ENCODE results near the gene CROCC2.

The CROCC2 gene

DNA sequence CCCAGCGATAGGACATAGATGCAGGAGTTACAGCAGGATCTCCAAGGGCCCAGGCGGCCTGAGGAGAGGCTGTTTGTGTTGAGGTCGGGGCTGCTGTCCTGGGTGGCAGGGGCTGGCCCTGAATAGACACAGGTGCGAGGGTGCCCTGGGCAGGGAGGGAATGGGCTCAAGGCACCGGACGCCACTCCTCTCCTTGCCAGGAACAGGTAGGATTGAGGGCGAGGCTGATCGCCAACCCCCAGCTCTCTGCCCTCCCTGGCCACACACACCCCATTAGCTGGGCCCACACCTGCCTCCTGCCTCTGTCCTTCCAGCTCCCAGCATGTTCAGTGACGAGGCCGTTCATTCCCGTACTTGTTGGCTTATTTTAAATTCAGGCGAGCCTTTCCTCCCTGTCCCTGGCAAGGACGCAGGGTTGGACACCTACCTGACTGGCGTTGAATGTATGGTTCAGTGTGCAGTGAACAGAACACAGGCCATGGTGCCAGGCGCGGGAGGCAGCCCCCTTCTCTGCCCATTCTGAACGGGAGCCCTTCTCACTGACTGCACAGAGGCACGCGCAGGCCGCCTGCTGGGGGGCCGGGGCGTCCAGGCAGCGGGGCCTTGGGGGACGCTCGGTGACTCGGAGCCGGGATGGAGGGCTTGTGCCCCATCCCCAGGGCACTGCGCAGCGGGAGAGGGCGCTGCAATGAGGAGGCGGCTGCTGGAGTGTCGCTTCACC lies 51.0 kb downstream of the CROCC2 start:
- Histone ChIP-seq H3K9ac (ENCODE audit: low read depth, low read length) (no peak overlapping the region), H3K4me3 (ENCODE audit: low read depth in 1 of 2, low read length in 2 of 2) (no peak overlapping the region), H2AFZ (ENCODE audit: low read depth, low read length) (no peak overlapping the region), H3K27ac (ENCODE audit: low read length) (no peak overlapping the region), H3K36me3 (ENCODE audit: insufficient read depth, low read length) (no peaks in the 10 kb centered on the region), H3K27me3 (ENCODE audit: insufficient read depth, low read length, poor library complexity) (peaks cover 21% of the 10 kb centered on the region), H4K20me1 (ENCODE audit: insufficient read depth, low read length) (peaks cover 5% of the 10 kb centered on the region; the same call in 1 of the 2 replicates), H3K4me1 (ENCODE audit: insufficient read depth, low read length) (no peaks in the 10 kb centered on the region), H3K79me2 (ENCODE audit: insufficient read depth, low read length) (no peaks in the 10 kb centered on the region), H3K4me2 (ENCODE audit: insufficient read depth, low read length) (no peak overlapping the region), H3K9me3 (ENCODE audit: insufficient read depth, low read length, severe bottlenecking) (no peaks in the 10 kb centered on the region)
- DNase-seq (peak; percentile 1), ATAC-seq (ENCODE audit: insufficient read depth, low read depth) (no peak)
- TF ChIP-seq, protein P1, sequence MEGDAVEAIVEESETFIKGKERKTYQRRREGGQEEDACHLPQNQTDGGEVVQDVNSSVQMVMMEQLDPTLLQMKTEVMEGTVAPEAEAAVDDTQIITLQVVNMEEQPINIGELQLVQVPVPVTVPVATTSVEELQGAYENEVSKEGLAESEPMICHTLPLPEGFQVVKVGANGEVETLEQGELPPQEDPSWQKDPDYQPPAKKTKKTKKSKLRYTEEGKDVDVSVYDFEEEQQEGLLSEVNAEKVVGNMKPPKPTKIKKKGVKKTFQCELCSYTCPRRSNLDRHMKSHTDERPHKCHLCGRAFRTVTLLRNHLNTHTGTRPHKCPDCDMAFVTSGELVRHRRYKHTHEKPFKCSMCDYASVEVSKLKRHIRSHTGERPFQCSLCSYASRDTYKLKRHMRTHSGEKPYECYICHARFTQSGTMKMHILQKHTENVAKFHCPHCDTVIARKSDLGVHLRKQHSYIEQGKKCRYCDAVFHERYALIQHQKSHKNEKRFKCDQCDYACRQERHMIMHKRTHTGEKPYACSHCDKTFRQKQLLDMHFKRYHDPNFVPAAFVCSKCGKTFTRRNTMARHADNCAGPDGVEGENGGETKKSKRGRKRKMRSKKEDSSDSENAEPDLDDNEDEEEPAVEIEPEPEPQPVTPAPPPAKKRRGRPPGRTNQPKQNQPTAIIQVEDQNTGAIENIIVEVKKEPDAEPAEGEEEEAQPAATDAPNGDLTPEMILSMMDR (IDR thresholded peaks at IDR 0.05; ENCODE audit: borderline replicate concordance, extremely low read depth, low read length, poor library complexity, severe bottlenecking) = no peak
- TF ChIP-seq EZH2 (IDR thresholded peaks at IDR 0.05; ENCODE audit: borderline replicate concordance, low read depth, low read length, severe bottlenecking) = no peak

DNA sequence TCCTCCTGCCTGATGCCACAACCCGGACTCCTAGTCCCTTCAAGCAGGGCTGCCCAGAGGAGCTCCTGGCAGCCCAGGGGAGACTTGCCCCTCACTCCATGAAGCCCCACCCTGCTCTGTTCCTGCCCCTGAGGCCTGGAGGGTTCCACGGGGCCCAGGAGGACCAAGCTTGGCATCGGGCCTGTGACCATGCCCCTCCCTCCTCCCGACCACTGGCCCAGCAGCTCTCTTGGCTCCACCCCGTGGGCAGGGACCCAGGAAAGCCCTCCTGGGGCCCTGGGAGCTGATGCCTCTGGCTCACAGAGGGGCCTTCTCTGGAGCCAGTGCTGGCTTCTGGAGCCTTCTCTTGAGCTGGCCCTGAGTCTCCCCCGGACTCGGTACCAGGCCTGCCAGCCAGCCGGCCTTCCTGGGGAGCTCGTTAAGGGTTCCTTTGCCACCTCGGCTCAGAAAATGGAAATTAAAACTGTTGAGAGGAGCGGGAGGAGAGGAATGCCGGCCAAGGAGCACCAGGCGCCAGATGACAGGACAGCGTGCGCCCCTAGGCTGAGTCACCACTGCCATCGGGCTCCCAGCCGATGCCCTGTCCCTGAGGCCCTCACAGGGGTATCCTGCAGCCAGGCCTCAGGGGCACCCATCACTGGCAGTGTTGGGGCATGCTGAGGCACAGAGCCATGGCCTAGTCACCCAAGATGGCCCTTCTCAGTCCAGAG lies 51.7 kb downstream of the CROCC2 start:
- Histone ChIP-seq H3K9ac (ENCODE audit: low read depth, low read length) (no peak overlapping the region), H2AFZ (ENCODE audit: low read depth, low read length) (no peak overlapping the region)
- DNase-seq = peak; percentile 2

DNA sequence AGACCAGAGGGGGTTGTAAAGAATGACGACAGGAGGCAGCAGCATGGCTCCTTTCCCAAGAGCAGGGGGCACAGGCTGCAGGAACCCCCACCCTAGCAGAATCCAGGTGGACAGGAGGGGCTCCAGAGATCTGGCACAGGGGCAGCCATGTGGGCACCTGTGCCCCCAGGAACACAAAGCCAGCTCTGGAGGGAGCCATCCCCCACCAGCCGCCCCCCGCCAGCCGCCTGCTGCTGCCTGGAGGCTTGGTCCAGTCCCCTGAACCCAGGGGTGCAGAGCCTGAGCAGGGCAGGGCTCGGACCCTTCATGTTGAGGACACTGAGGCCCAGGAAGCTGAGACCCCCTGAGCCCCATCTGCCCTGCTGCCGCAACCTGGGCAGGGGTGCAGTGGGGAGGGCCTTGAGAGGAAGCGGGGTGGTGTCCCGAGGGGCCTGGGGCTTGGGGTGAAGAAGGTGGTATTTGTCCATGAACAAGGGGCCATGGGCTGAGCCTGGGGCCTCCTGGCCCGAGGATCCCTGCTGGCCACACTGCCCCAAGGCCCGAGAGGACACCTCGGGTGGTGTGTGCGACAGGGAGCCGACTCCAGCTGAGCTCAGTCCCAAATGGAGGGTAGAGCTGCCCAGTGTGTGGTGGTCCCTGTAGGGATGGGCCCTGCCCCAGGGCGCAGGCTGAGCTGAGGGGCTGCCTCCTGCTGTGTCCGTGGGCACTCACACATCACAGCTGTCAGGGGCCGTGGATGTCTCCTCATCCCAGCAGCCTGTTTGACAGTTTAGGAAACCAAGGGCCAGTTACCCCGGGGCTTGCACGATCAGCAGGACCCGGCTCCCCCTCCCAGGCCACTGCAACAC lies 52.5 kb downstream of the CROCC2 start:
- H3K9ac ChIP-seq (ENCODE audit: low read depth, low read length) = no peak overlapping the region
- no peak overlapping the region for H3K27ac ChIP-seq (ENCODE audit: low read length)
- H3K79me2 ChIP-seq (ENCODE audit: insufficient read depth, low read length) = no peaks in the 10 kb centered on the region
- no peaks in the 10 kb centered on the region for H3K36me3 ChIP-seq (ENCODE audit: insufficient read depth, low read length)
- DNase-seq = peak; percentile 2
- 0 out of 2 replicates have a peak, but pooled peaks cover 5% of the 10 kb centered on the region for H4K20me1 ChIP-seq (ENCODE audit: insufficient read depth, low read length)
- H2AFZ ChIP-seq (ENCODE audit: low read depth, low read length) = no peak overlapping the region
- ATAC-seq (ENCODE audit: insufficient read depth, low read depth) = no peak
- H3K4me2 ChIP-seq (ENCODE audit: insufficient read depth, low read length) = no peak overlapping the region
- H3K9me3 ChIP-seq (ENCODE audit: insufficient read depth, low read length, severe bottlenecking) = no peaks in the 10 kb centered on the region
- no peak overlapping the region for H3K4me3 ChIP-seq (ENCODE audit: low read depth in 1 of 2, low read length in 2 of 2)
- H3K4me1 ChIP-seq (ENCODE audit: insufficient read depth, low read length) = no peaks in the 10 kb centered on the region
- peaks cover 18% of the 10 kb centered on the region for H3K27me3 ChIP-seq (ENCODE audit: insufficient read depth, low read length, poor library complexity)
- no peak for TF ChIP-seq EZH2 (IDR thresholded peaks at IDR 0.05; ENCODE audit: borderline replicate concordance, low read depth, low read length, severe bottlenecking)
- TF ChIP-seq, protein P1 (IDR thresholded peaks at IDR 0.05; ENCODE audit: borderline replicate concordance, extremely low read depth, low read length, poor library complexity, severe bottlenecking) = no peak

More for the DNA sequence above, 51.7 kb downstream of the CROCC2 start:
- no peaks in the 10 kb centered on the region for H3K4me1 ChIP-seq (ENCODE audit: insufficient read depth, low read length)
- H3K27me3 ChIP-seq (ENCODE audit: insufficient read depth, low read length, poor library complexity) = peaks cover 21% of the 10 kb centered on the region
- no peaks in the 10 kb centered on the region for H3K9me3 ChIP-seq (ENCODE audit: insufficient read depth, low read length, severe bottlenecking)
- TF ChIP-seq, protein P1 (IDR thresholded peaks at IDR 0.05; ENCODE audit: borderline replicate concordance, extremely low read depth, low read length, poor library complexity, severe bottlenecking) = no peak
- TF ChIP-seq EZH2 (IDR thresholded peaks at IDR 0.05; ENCODE audit: borderline replicate concordance, low read depth, low read length, severe bottlenecking) = no peak
- H3K79me2 ChIP-seq (ENCODE audit: insufficient read depth, low read length) = no peaks in the 10 kb centered on the region
- H3K36me3 ChIP-seq (ENCODE audit: insufficient read depth, low read length) = no peaks in the 10 kb centered on the region
- no peak overlapping the region for H3K27ac ChIP-seq (ENCODE audit: low read length)
- no peak overlapping the region for H3K4me2 ChIP-seq (ENCODE audit: insufficient read depth, low read length)
- no peak overlapping the region for H3K4me3 ChIP-seq (ENCODE audit: low read depth in 1 of 2, low read length in 2 of 2)
- ATAC-seq (ENCODE audit: insufficient read depth, low read depth) = no peak
- 0 out of 2 replicates have a peak, but pooled peaks cover 5% of the 10 kb centered on the region for H4K20me1 ChIP-seq (ENCODE audit: insufficient read depth, low read length)

Measured in DND-41 (cell line).